ENCODE results near the gene P4HB.

Gene P4HB

GRCh38 chr17:81844327-81844851 is 15.9 kb downstream of the P4HB start:
- Histone ChIP-seq H3K79me2 (ENCODE audit: low read length) (peaks cover 5% of the 10 kb centered on the region; the same call in 1 of the 2 replicates), H3K36me3 (replicated peaks; ENCODE audit: insufficient read depth, low read length) (peaks cover 18% of the 10 kb centered on the region; the same call in 1 of the 2 replicates), H3K9me3 (replicated peaks; ENCODE audit: insufficient read depth, low read length) (no peaks in the 10 kb centered on the region), H3K4me1 (ENCODE audit: low read length) (no peaks in the 10 kb centered on the region), H3K27me3 (replicated peaks; ENCODE audit: insufficient read depth, low read length) (no peaks in the 10 kb centered on the region), H3K27ac (ENCODE audit: low read length) (no peak overlapping the region), H3K4me2 (ENCODE audit: low read depth, low read length) (no peak overlapping the region), H4K20me1 (ENCODE audit: insufficient read depth, low read length) (no peaks in the 10 kb centered on the region; the same call in 1 of the 2 replicates), H2AFZ (ENCODE audit: low read length) (no peak overlapping the region), H3K4me3 (ENCODE audit: low read length) (no peak overlapping the region), H3F3A (ENCODE audit: insufficient read depth, low read length) (peaks cover 15% of the 10 kb centered on the region; the same call in 1 of the 2 replicates), H3K9me2 (replicated peaks; ENCODE audit: insufficient read depth, low read length) (no peaks in the 10 kb centered on the region), H3K9ac (ENCODE audit: low read length) (no peak overlapping the region)
- TF ChIP-seq EZH2 (optimal IDR thresholded peaks at IDR 0.05; ENCODE audit: low read depth, low read length) (no peak), CTCF (IDR thresholded peaks at IDR 0.05; ENCODE audit: low read length) (no peak), EZH2phosphoT487 (IDR thresholded peaks at IDR 0.05; ENCODE audit: low read length) (no peak)
- DNase-seq: no peak

DNA sequence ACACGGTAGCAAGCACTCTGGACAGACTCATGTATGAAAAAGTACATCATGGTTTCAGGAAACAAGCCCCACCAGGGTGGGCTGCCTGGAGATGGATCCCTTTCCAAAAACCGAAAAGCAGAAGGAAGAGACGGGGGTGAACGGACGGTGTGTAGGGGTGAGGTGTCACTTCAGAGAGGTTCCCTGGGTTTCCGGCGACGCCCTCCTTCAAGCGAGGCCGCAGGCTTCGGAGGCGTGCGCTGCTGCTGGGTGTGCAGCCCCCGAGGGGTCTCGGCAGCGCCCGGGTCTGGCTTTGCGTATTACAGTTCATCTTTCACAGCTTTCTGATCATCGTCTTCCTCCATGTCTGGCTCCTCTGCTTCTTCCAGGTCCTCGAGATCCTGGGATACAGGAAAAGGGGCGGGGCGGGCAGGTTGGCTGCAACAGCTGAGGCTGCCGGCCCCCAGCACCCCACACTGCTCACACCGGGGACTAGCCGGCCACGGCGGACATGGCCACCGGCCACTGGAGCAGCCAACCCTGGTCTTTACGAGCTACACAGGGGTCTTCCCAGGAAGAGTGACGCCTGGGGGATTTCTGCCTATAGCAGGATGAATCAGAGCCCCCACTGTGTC is 16.5 kb downstream of the P4HB start:
- no peak for TF ChIP-seq EZH2 (optimal IDR thresholded peaks at IDR 0.05; ENCODE audit: low read depth, low read length)
- no peak for TF ChIP-seq CTCF (IDR thresholded peaks at IDR 0.05; ENCODE audit: low read length)
- TF ChIP-seq EZH2phosphoT487 (IDR thresholded peaks at IDR 0.05; ENCODE audit: low read length): no peak
- no peak for DNase-seq
- Histone ChIP-seq H3K9ac (ENCODE audit: low read length) (no peak overlapping the region), H3K27ac (ENCODE audit: low read length) (no peak overlapping the region), H3K36me3 (replicated peaks; ENCODE audit: insufficient read depth, low read length) (peaks cover 18% of the 10 kb centered on the region; the same call in 1 of the 2 replicates), H3K4me1 (ENCODE audit: low read length) (no peaks in the 10 kb centered on the region), H3K9me3 (replicated peaks; ENCODE audit: insufficient read depth, low read length) (no peaks in the 10 kb centered on the region), H2AFZ (ENCODE audit: low read length) (no peak overlapping the region), H3F3A (ENCODE audit: insufficient read depth, low read length) (peaks cover 15% of the 10 kb centered on the region; the same call in 1 of the 2 replicates), H4K20me1 (ENCODE audit: insufficient read depth, low read length) (no peaks in the 10 kb centered on the region; the same call in 1 of the 2 replicates), H3K4me3 (ENCODE audit: low read length) (no peak overlapping the region), H3K79me2 (ENCODE audit: low read length) (peaks cover 5% of the 10 kb centered on the region; the same call in 1 of the 2 replicates), H3K27me3 (replicated peaks; ENCODE audit: insufficient read depth, low read length) (no peaks in the 10 kb centered on the region), H3K9me2 (replicated peaks; ENCODE audit: insufficient read depth, low read length) (no peaks in the 10 kb centered on the region), H3K4me2 (ENCODE audit: low read depth, low read length) (no peak overlapping the region)

DNA sequence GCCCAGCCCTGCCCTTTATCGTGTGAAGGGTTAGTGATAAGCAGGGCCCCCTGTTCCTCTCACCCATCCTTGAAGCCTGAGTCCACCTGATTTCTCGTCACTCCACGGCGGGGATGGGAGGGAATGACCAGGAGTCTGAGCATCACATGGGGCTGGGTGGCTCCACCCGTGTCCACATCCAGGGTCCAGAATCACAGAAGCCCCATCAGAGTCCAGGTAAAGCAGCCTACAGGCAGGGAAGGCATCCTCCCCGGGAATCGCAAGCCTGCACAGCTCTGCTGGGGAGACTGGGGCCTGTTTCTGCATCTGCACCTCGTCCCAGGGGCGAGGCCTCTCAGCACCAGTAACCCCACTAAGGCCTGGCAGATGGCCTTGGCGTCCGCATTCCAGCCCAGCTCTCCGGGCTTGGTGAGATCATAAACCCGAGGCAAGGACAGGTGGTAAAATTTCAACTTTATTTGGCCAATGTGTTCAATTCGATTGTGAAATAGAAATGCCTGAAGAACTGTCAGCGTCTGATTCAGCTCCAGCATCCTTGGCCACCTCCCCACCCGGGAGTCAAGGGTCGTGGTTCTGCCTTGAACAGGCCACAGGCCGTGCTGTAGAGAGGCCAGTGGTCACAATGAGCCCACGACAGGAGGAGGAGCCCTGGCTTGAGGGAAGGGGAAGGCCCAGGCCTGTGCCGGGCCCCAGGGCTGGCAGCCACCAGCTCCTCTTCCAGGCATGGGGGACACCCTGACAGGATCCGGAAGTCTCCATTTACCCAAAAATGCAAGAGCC is 17.4 kb downstream of the P4HB start:
- Histone ChIP-seq H3K36me3 (replicated peaks; ENCODE audit: insufficient read depth, low read length) (peaks cover 16% of the 10 kb centered on the region; the same call in 1 of the 2 replicates), H3K9ac (ENCODE audit: low read length) (no peak overlapping the region), H3K4me3 (ENCODE audit: low read length) (no peak overlapping the region), H3K27me3 (replicated peaks; ENCODE audit: insufficient read depth, low read length) (no peaks in the 10 kb centered on the region; the same call in 1 of the 2 replicates), H3F3A (ENCODE audit: insufficient read depth, low read length) (peaks cover 15% of the 10 kb centered on the region; the same call in 1 of the 2 replicates), H3K27ac (ENCODE audit: low read length) (no peak overlapping the region), H3K4me2 (ENCODE audit: low read depth, low read length) (no peak overlapping the region), H3K9me3 (replicated peaks; ENCODE audit: insufficient read depth, low read length) (no peaks in the 10 kb centered on the region), H2AFZ (ENCODE audit: low read length) (no peak overlapping the region), H4K20me1 (ENCODE audit: insufficient read depth, low read length) (no peaks in the 10 kb centered on the region; the same call in 1 of the 2 replicates), H3K4me1 (ENCODE audit: low read length) (no peaks in the 10 kb centered on the region), H3K79me2 (ENCODE audit: low read length) (peaks cover 5% of the 10 kb centered on the region; the same call in 1 of the 2 replicates), H3K9me2 (replicated peaks; ENCODE audit: insufficient read depth, low read length) (no peaks in the 10 kb centered on the region)
- TF ChIP-seq CTCF (IDR thresholded peaks at IDR 0.05; ENCODE audit: low read length): no peak
- no peak for TF ChIP-seq EZH2 (optimal IDR thresholded peaks at IDR 0.05; ENCODE audit: low read depth, low read length)
- no peak for TF ChIP-seq EZH2phosphoT487 (IDR thresholded peaks at IDR 0.05; ENCODE audit: low read length)
- no peak for DNase-seq
